Stimulated activated CD8-positive, alpha-beta memory T cell treated with anti-CD3 and anti-CD28 coated beads, Interleukin-15, amount 100 ng/mL, for 48 hours (primary cell): ENCODE results near the gene CTSS.

ENCODE experiments used
- DNase-seq, 2 donors: peaks; one replicate each; pipeline ENCODE4 v3.0.0-alpha.2; 2020; ENCODE audit warnings: low read depth in 2 of 2

The CTSS gene

GRCh38 chr1:150696995-150697927 lies 68.3 kb downstream of the CTSS start, which contains the start of gene GOLPH3L:
TSS of gene GOLPH3L (minus strand) at chr1:150697154. CDS start at chr1:150694838, 2,316 bp downstream.
- DNase-seq, result peak; percentile 83 to 86

- DNase-seq, result no peak
These were observed 69.0 kb downstream of the CTSS start for GRCh38 chr1:150696590-150696989.

- DNase-seq, result no peak
These were observed 69.4 kb downstream of the CTSS start for GRCh38 chr1:150696162-150696561.

GRCh38 chr1:150695561-150695960 lies 70.0 kb downstream of the CTSS start:
- DNase-seq, result no peak

GRCh38 chr1:150692720-150693119 lies 72.9 kb downstream of the CTSS start:
- no peak for DNase-seq

GRCh38 chr1:150688763-150689162 lies 76.8 kb downstream of the CTSS start:
- DNase-seq, result no peak

GRCh38 chr1:150686275-150686674 lies 79.3 kb downstream of the CTSS start:
- DNase-seq, result no peak

GRCh38 chr1:150683914-150684313 lies 81.7 kb downstream of the CTSS start:
- DNase-seq, result no peak
